HuH-7.5 (cell line): ENCODE results near the gene DYNC2LI1.

Experiments used
- DNase-seq: peaks from one replicate; pipeline ENCODE4 v3.0.0; 2011; ENCODE audit warnings: low spot score

DYNC2LI1 gene

DNA sequence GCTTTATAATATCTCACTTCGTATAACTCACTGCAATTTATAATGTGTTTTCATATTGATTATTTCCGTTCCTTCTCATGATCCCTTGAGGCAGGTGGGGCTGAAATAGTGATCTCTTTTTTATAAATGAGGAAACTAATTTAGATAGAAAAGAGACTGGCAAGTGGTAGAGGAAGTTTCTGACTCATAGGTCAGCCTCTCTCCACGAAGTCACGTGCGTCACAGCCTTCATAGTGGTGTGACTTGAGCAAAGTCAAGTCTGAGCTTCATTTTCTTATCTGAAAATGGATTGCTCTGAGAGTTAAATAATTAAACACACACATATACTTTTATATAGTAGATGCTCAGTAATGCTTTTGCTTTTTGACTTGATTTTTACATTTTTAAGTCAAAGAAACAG is 44.9 kb downstream of the DYNC2LI1 start:
- DNase-seq: no peak

DNA sequence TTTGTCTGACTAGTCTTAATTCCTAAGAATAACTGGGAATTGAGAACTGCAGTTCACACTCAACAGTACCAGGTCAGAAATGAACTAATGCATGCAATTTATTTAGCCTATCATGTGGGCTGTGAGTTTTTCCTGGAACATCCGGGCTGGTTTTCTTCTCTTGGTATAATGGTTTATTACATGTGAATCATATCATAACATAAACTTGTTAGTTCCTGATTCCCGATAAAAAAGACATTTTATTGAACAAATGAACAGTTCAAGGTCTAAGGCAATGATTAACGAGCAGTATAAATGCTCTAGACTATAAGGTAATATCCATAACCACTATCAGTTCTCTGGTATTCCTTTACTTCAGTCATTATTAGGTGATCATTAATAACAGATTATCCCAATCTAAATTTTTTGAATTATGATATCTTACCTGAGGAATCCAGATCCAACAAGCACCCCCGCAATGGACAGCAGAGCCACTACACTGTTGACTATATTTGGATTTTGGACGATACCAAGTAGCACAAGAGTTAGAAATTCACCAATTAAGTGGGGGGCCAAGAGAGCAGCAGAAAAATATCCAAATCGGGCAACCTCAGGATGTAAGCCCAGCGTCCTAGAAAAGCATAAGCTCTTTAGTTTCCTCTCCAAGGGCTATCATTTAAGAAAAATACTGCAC is 45.8 kb downstream of the DYNC2LI1 start:
- DNase-seq: no peak

DNA sequence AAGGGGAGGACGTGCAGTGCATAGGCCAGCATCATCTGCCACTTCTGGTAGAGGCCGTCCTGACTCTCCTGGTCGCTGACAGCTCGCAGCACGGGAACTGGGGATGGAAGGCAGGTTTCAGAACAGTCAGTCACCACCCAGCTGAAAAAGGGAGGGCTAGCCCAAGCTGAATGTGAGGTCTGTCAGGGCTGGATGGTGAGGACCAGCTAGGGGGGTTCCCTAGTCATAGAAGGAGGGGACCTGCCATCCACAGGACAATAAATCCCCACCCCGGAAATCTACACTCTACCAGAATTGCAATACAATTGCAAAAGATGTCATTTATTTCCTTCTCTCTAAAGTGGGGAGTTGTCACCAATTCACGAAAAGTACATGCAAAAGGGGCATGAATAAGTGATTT is 49.0 kb downstream of the DYNC2LI1 start:
- no peak for DNase-seq

- no peak for DNase-seq
These were observed 49.9 kb downstream of the DYNC2LI1 start for GRCh38 chr2:43823751-43824150.

- no peak for DNase-seq
These were observed 50.7 kb downstream of the DYNC2LI1 start for GRCh38 chr2:43824512-43824911.

DNA sequence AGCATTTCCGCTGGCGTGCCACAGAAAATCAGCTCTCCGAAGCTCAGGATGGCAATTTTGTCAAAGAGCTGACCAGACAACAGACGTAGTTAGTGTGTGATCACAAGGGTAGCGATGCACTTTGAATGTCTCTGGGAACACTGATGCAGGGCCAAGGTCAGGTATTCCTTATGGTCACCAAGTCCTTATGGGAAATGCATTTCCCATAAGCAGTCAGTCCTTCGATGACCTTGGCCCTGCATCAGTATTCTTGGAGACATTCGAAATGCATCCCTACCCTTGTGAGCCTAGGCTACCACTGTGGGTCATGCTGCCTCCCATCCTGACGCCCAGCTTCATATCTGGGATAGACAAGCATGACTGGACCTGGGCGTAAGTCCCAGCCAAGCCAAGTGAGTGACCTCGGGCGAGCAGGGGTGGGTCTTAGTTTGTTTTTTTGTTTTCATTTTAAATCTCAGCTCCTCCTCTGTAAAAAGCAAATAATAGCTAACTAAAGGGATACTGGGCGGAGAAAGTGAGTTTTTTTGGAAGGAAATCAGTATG is 51.2 kb downstream of the DYNC2LI1 start:
- no peak for DNase-seq

- no peak for DNase-seq
These were observed 52.0 kb downstream of the DYNC2LI1 start for GRCh38 chr2:43825841-43826240.

DNA sequence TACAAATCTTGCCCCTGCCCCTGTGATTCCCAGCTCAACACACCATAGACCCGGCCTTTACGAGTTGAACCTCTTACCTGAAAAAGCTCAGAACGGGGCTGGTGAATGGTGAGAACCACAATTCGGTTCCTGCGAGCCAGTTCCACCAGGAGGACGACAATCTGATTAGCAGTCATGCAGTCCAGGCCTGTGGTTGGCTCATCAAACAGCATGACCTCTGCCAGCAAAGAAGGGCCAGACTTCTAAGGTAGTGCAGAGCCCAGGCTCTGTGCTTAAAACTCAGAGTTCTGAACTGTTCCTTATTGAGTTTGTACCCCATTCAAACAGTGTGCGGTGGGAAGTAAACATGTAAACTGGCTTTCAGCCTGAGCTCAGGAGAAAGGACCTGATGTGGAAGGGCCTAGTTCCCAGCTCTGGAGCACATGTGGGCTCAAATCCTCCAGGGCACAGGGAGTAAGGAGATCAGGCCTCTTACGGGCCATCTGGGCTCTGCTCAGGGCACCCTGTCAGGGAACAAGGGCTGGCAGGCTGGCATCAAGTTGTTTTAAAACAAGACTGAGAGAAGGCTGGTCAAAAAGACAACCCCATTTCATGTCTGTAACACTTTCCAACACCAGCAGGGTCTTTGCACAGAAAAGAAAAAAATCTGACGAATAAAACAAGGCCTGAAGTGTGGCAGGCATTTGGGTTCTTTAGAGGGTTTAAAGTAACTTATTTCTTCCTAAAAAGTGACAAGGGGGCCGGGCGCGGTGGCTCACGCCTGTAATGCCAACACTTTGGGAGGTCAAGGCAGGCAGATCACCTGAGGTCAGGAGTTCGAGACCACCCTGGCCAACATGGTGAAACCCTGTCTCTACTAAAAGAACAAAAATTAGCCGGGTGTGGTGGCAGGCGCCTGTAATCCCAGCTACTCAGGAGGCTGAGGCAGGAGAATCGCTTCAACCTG is 52.7 kb downstream of the DYNC2LI1 start:
- no peak for DNase-seq

DNA sequence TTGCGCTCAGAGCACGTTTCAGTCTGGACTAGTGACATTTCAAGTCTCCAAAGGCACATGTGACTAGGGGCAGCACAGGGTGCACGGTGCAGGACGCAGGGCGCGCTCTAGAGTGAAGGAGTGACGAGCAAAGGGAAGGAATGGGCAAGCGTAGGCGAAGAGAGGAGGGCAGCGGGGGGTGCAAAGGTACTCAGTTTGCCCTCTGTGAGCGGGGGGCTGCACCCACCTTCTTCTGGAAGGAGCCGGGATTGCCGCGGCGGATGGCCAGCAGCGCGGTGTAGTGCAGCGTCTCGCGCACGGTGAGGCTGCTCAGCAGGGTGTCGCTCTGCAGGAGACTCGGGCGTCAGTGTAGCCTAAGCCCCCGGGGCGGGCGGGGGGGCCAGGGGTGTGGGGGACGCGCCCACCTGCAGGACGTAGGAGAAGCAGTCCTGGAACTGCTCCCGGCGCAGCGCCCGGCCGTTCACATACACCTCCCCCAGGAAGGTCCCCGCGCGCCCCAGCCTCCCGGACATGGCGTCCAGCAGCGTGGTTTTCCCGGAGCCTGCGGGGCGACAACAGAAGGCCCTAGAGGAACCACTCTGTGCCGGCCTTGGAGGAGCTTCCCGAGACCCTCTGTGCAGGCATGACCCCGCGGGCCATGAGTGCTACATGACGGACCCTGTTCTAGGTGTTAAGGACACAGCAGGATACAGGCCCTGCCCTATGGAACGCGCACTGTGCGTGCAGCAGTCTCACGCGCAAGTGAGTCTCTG is 57.9 kb downstream of the DYNC2LI1 start:
- no peak for DNase-seq

GRCh38 chr2:43832457-43832856 is 58.6 kb downstream of the DYNC2LI1 start:
- DNase-seq: no peak

DNA sequence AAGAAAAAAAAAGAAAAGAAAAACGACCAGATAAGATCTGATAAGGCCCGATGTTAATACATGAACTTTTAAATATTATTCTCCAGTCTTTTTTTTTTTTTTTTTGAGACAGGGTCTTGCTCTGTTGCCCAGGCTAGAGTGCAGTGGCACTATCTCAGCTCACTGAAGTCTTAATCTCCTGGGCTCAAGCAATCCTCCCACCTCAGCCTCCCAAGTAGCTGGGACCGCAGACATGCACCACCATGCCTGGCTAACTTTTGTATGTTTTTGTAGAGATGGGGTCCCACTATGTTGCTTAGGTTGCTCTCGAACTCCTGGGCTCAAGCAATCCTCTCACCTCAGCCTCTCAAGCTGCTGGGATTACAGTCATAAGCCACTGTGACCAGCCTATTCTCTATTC is 63.2 kb downstream of the DYNC2LI1 start:
- DNase-seq: no peak

DNA sequence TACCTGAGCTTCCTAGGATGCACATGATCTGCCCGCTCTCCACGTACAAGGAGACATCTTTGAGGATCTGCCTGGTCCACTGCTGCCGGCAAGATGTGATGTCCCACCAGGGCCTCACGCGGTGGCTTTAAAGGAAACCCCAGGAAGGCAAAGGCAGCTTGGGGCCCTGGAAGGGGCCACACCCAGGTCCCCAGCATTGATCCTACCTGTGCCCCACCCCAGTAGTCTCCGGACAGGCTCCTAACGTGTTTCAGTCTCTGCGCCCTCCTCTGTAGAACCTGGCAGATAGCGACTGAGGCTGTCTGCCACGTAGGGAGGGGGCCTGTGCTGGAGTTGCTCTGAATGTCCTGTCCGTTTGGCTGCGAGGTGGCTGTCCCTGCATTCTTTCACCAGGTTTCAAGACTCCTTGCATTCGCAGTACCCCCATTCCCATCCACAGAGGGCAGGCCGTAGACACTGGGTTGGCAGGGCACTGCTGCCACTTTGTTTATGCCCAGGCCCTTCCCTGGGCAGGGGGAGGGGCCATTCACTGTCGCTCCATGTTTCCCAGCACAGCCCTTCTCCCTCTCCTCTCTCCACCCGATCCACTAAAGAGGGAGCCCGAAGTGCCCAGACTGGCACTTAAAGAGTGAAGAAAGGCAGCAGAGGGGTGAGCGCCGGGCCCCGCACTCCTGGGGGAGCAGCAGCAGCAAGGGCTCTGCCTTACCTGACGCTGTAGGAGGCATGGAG is 64.2 kb downstream of the DYNC2LI1 start:
- DNase-seq: no peak

DNA sequence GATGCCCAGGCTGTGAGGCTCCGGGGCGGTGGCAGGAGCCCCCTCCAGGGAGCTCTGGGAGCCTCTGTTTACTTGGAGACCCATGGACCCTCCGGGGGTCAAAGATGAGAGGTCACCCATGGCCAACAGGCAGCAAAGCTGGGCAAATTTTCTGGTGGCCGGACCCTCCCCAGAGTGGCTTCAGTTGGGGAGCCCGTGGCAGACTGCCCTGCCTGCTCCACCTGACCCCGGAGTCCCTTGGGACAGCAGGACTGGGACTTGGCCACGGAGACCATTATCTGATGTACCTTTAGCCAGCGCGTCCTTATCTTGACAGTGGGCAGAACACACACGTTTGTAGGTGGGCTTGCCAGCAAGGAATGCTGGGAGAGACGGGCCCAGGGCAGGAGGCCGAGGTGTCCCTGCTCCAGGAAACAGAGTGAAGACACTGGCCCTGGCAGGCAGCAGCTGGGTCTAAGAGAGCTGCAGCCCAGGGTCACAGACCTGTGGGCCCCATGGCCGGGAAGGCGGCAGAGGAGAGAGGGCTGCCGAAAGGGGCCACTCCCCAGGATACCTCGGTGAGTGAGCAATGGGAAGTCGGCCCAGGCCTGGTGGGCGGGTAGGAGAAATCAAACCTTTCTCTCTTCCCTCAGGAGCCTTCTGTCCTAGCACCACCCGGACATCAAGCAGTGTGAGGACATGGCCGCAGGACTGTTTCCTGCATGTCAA is 64.9 kb downstream of the DYNC2LI1 start, which contains the start of the genes ABCG5 and ABCG8:
Gene ABCG5, minus strand, starts transcription at position 280 of the 708 bp plus-strand sequence. Its CDS starts 160 bp downstream, at position 120.
Gene ABCG8, plus strand, starts transcription at position 412 of the 708 bp plus-strand sequence. Its CDS starts 83 bp downstream, at position 495.
- DNase-seq: no peak

GRCh38 chr2:43839776-43840564 is 66.1 kb downstream of the DYNC2LI1 start:
- no peak for DNase-seq

GRCh38 chr2:43840965-43841364 is 67.1 kb downstream of the DYNC2LI1 start:
- no peak for DNase-seq

DNA sequence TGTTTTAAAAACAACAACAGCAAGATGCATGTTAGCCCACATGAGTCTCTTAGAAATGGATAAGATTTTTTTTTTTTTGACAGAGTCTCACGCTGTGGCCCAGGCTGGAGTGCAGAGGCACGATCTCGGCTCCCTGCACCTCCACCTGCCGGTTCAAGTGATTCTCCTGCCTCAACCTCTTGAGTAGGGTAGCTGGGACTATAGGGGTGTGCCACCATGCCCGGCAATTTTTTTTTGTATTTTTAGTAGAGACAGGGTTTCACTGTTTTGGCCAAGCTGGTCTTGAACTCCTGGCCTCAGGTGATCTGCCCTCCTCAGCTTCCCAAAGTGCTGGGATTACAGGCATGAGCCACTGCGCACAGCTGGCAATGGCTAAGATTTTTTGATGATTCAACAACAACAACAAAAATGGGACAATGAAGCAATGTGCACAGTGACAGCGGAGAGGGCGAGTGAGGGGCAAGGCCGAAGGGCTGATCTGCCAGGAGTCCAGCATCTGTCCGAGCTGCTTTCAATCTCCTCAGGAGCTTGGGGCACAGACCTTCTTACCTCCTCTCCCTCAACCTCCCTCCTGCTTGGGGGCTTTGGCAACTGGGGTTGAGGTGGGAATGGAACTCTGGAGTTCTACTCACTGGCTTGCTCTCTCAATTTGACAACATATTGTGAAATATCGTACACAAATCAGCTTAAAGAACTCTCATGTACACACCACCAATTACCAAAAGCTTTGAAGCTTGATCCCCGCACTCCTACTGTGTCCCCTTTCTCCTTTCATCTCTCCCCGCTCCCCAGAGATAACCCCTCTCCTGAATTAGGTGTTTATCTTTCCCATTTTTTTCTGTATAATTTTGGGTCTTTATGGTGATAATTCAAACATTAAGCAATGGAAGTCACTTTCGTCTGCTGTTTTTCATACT is 68.4 kb downstream of the DYNC2LI1 start:
- DNase-seq: no peak

GRCh38 chr2:43842866-43843226 is 69.0 kb downstream of the DYNC2LI1 start:
- no peak for DNase-seq

DNA sequence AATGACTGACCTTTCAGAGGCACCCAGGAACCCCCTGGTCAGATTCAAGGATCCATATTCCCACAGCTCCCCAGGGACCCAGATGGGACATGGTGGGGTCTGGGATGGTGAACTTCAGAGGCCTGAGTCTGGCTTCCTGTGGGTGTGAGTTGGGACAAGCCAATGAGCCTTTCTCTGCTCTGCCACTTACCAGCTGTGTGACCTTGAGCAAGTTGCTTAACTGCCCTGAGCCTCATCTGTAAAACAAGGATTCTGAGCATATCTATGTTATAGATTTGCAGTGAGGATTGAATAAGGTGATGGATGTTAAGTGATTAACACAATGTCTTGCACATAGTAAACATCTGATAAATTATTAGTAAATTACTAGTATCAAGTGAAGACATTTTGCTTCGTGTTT is 71.3 kb downstream of the DYNC2LI1 start:
- DNase-seq: no peak
